OCI-LY1 (cell line): Measurements from ENCODE around the gene TEAD3.

Experiments
- EZH2 ChIP-seq: fragments of 200-600 bp; sonication (generic), shearing (Covaris generic); IDR thresholded peaks from 2 replicates; pipeline ENCODE4 v1.8.0; 2017; ENCODE audit warnings: borderline replicate concordance, mixed run types, mild to moderate bottlenecking, antibody characterized with exemption, low read length, moderate library complexity, mixed read lengths
- TF ChIP-seq, protein P1 (sequence below): fragments of 200-600 bp; sonication (generic), shearing (Covaris generic); IDR thresholded peaks from 2 replicates; pipeline ENCODE4 v1.5.1; 2017; ENCODE audit warnings: mild to moderate bottlenecking, antibody characterized with exemption, low read length, moderate library complexity, mixed read lengths

DNA sequence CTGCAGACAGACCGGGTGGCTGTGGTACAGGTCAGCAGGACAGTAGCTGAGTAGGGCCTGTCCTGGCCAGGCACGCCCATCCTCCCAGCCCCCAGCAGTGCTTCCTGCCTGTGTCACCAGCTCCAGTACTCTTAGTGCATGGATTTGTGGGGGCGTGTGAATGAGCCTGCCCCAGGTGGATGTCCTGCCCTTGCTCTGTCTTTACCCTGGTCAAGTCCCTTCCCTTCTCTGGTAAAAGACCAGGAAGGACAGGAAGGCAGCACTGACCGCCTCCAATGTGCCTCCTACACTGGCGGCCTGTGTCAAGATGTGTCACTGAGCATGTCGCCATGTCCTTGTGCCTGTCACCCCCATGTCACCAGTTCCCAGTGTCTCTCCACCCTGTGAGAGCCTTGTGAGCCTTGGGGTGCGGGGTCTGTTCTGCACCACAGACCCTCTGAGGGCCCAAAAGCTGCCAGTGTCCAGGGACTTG lies 11.9 kb downstream of the TEAD3 start:
- TF ChIP-seq, protein P1, sequence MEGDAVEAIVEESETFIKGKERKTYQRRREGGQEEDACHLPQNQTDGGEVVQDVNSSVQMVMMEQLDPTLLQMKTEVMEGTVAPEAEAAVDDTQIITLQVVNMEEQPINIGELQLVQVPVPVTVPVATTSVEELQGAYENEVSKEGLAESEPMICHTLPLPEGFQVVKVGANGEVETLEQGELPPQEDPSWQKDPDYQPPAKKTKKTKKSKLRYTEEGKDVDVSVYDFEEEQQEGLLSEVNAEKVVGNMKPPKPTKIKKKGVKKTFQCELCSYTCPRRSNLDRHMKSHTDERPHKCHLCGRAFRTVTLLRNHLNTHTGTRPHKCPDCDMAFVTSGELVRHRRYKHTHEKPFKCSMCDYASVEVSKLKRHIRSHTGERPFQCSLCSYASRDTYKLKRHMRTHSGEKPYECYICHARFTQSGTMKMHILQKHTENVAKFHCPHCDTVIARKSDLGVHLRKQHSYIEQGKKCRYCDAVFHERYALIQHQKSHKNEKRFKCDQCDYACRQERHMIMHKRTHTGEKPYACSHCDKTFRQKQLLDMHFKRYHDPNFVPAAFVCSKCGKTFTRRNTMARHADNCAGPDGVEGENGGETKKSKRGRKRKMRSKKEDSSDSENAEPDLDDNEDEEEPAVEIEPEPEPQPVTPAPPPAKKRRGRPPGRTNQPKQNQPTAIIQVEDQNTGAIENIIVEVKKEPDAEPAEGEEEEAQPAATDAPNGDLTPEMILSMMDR, result no peak
- no peak for TF ChIP-seq EZH2
